Femur (tissue), 1 donor: ENCODE data around the gene WHRN.

ENCODE experiments used
- DNase-seq: peaks from one replicate; pipeline ENCODE4 v3.0.0-alpha.2; 2017

WHRN gene

DNA sequence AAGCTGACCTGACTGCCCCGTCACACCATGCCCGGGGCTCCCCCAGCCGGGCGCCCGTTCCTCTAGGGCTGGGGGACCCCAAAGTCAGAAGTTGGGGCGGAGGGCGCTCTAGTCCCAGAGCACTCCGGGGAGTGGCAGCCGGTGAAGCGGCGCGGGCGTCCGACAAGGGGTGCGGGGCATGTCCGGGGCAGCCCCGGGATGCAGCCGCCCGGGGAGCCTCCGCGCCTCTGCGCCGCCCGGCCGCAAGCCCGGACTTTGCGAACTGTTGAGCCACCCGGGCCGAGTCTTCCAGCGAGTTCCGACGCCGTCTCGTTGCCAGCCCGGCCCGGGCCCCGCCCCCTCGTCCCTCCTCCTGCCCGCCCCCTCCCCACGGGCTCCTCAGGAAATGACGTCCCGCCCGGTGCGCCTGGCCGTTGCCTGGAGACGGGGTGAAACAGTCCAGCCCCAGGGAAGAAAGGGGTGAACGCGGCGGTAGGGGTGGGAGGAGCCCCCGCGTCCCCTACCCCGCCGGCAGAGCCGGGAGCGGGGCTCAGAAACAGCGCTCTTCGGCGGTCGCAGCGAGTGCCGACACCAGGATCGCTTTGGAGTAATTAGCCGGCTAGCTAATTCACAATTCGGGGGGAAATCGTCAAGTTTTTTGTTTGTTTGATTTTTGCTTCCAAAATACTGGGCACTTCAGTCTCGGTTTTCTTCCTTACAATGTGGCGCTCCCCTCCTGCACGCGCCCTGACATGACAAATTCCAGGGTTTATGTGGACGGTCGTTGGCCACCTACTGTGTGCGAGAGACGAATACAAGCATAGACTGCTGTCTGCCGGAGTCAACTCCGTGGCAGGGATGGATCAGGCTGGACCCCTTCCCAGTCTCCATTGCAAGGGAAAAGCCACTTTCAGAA lies at the start of gene WHRN:
TSS of gene WHRN (minus strand) at position 287 of the 895 bp plus-strand sequence. CDS start 672 bp downstream, outside the sequence.
- DNase-seq = peak; percentile 97

DNA sequence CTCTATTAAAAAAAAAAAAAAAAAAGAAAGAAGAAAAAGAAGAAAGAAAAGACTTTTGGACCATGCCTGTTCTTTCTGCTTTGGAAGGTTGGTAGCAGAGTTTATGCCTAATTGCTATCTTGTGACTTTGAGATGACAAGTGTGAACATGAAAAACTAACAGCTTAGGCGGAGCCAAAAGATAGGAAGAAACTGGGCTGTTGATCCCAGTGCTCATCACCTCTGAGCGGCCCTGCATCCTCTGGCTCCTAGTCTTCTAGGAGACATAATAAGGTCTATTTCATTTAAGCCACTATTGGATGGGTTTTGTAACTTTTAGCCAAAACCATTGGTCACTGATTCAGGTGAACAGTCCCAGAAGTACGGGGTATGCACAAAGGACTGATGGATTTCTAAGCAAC lies 47.9 kb upstream of the WHRN start:
- no peak for DNase-seq

DNA sequence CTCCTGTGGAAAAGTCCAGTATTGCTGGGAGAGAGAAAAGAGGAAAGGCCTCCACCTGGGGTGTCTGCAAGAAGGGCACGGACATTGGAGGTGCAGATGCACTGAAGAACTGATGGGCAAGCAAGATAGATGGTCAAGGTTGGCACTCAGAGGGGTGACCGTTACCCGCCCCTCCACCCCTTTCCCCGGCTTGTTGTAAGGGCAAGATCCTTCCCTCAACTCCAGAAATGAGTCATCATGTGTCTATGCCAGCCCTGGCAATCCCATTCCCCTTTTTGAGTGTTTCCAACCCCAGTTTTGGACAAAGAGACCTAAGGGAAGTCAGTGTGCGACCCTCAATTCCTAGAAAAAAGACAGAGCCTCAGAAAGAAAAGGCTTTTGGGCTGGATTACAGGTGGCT lies 47.4 kb upstream of the WHRN start:
- DNase-seq = no peak

GRCh38 chr9:114551750-114552685 lies 46.7 kb upstream of the WHRN start:
- peak; percentile 32 for DNase-seq

GRCh38 chr9:114549697-114550330 lies 44.5 kb upstream of the WHRN start:
- DNase-seq = no peak

DNA sequence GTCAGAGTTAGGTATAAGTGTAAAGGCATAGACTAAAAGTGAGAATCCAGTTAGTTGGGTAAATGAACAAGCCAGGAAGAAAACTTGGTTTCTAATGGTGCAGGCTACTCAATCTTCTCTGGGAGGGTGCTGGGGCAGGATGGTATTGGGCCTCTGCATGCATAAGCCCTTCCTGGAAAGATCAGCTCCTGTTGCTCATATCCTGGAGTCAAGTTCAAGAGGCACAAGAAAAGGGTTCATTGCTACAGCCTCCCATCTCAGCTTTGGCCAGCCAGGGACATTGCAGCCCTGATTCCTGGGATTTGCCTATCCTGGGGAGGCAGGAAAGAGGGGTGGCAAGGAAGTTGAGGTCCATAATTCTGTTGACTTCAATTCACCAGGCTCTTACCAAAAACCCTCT lies 41.6 kb upstream of the WHRN start:
- no peak for DNase-seq

GRCh38 chr9:114545055-114545454 lies 39.8 kb upstream of the WHRN start:
- DNase-seq = no peak

DNA sequence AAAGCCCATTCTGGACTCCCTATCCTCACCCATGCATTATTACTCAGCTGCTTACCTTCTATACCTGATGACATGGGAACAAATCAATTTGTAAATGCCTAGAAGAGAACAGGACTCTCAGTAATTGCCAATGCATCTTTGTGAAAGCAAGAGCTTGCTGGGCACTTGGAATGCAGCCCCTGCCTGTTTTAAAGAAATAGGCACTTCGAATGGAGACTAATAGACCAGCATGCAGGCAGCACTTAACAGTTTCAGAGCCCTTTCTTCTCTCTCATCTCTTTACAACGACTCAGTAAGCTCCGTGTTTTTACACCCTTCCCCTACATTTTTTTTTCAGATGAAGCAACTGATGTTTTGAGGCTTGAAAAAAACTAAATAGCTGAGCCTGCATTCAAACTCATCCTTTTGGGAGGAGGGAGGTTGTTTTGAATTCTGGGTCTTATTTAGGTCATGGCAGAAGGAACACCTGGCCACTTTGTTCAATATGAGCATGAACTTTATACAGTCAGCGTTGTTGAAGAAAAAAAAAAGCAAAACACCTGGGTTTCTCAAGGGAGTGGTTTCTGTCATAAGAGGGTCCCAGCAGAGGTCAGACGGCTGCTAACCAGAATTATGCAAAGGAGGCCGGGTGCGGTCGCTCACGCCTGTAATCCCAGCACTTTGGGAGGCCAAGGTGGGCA lies 34.6 kb upstream of the WHRN start:
- DNase-seq = no peak

GRCh38 chr9:114538241-114538640 lies 33.0 kb upstream of the WHRN start:
- no peak for DNase-seq

- no peak for DNase-seq
Observed at GRCh38 chr9:114532561-114533237, 27.4 kb upstream of the WHRN start.

GRCh38 chr9:114529285-114529684 lies 24.0 kb upstream of the WHRN start:
- no peak for DNase-seq

DNA sequence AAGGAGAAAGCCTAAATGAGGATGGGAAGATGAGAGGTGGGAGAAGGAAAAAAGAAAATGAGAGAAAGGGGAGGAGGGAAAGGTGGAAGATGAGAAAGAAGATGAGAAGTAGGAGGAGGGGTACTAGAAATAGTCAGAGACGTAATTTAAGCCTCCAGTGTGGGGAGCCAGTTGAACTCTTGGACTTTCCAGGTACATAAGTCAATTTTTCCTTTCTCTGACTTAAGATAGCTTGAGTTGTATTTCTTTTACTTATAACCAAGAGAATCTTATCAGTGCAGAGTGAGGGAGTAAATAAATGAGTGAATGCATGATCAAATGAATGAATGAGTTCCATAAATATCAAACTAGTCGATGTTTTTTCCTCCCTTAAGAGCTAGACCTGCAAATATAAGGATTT lies 21.5 kb upstream of the WHRN start:
- no peak for DNase-seq

GRCh38 chr9:114525513-114525912 lies 20.2 kb upstream of the WHRN start:
- DNase-seq = no peak

DNA sequence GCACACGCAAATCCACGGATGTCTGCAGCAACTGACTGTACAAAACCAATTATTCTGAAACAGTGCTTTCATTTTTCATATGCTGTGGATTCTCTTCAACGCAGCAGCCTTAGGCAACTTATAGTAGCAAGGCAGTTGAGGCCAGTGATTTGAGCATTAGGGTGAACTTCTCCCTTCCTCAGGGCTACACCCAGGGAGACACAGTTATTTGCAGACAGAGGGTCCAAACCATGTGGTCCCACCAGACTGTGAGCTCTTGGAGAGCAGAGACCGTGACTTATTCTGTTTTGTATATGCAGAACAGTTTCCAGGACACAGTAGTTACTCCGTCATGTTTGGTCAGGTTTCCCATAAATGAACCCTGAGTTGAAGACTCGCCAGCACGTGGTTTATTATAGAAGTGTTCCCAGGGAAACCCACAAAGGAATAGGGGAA lies 19.0 kb upstream of the WHRN start:
- DNase-seq = peak; percentile 79

- DNase-seq = no peak
Observed at GRCh38 chr9:114522847-114523246, 17.6 kb upstream of the WHRN start.

DNA sequence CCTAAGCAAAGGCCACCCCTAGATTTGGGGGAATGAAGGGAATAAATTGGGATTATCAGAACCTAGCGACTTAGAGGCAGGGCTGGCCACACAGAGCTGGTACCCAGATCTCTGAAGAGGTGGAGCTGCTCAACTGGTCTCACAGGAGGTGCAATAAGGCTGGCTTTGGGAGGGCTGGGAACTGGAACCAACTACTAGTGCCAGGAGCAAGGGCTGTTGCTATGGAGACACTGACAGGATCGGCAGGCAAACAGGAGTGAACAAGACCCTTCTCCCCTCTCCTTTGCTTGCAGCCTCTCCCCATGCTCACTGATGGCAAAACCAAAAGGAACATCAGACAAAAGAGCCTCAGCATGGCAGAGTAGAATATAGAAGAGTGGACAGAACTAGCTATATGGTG lies 17.0 kb upstream of the WHRN start:
- no peak for DNase-seq

- no peak for DNase-seq
Observed at GRCh38 chr9:114521846-114522245, 16.6 kb upstream of the WHRN start.

GRCh38 chr9:114518599-114519022 lies 13.3 kb upstream of the WHRN start:
- DNase-seq = no peak

GRCh38 chr9:114518120-114518519 lies 12.8 kb upstream of the WHRN start:
- DNase-seq = no peak

GRCh38 chr9:114516913-114517312 lies 11.6 kb upstream of the WHRN start:
- no peak for DNase-seq

DNA sequence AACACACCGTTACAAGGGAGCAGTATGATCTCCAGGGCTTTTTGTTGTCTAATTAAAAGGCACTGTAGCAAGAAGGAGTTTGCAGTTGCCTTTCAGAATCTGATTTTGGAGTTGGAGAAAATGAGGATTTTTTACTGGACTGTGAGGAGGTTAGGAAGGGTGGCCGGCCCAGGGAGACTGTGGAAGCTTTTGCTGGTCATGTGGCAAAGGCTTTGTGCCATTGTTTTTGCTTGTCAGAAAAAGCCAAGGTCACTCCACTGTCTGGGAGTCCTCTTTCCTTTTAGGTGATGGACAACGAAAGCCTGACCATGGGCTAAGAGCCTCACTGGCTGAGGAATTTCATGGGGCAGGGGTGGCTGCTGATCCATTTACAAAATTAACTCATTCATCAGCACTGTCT lies 10.3 kb upstream of the WHRN start:
- no peak for DNase-seq

GRCh38 chr9:114513959-114514267 lies 8.6 kb upstream of the WHRN start:
- no peak for DNase-seq
